Neural cell (in vitro differentiated cells): ENCODE data around the gene CDK9. TPM values are rescaled to one million over a fixed set of nuclear protein-coding genes. Genes with fewer than 3 reads are reported as not detected.

Experiments used
- H2AFZ ChIP-seq: fragments of 200-600, 300-800 bp; sonication (generic), shearing (Covaris generic); 2 replicates; pipeline ENCODE4 v1.6.0; 2014; ENCODE audit warnings: low read depth, mild to moderate bottlenecking, antibody characterized with exemption, low read length, moderate library complexity
- H3F3A ChIP-seq: fragments of 200-600 bp; shearing (Covaris generic); 2 replicates; pipeline ENCODE4 v1.6.1; 2016; ENCODE audit warnings: mild to moderate bottlenecking, moderate library complexity, mixed read lengths, antibody characterized with exemption, low read length; ENCODE audit not compliant: insufficient read depth, poor library complexity, severe bottlenecking
- H3K27ac ChIP-seq: fragments of 200-600, 300-800 bp; sonication (generic), shearing (Covaris generic); 2 replicates; pipeline ENCODE4 v1.5.1; 2014; ENCODE audit warnings: mild to moderate bottlenecking, low read length, moderate library complexity
- H3K27me3 ChIP-seq: fragments of 300-800, 200-600 bp; sonication (generic), shearing (Covaris generic); 2 replicates; pipeline ENCODE4 v1.6.0; 2014; ENCODE audit warnings: mild to moderate bottlenecking, low read depth, low read length, moderate library complexity; ENCODE audit not compliant: insufficient read depth
- H3K36me3 ChIP-seq: fragments of 300-800, 200-600 bp; sonication (generic), shearing (Covaris generic); 2 replicates; pipeline ENCODE4 v1.5.1; 2014; ENCODE audit warnings: mild to moderate bottlenecking, antibody characterized with exemption, low read length, moderate library complexity; ENCODE audit not compliant: insufficient read depth
- H3K4me2 ChIP-seq: fragments of 300-800, 200-600 bp; sonication (generic), shearing (Covaris generic); 2 replicates; pipeline ENCODE4 v1.6.0; 2014; ENCODE audit warnings: mild to moderate bottlenecking, low read length
- H3K4me3 ChIP-seq: fragments of 300-800, 200-600 bp; sonication (generic), shearing (Covaris generic); 2 replicates; pipeline ENCODE4 v1.5.1; 2014; ENCODE audit warnings: mild to moderate bottlenecking, low read length, moderate library complexity
- H3K79me2 ChIP-seq: fragments of 200-600 bp; shearing (Covaris generic); replicated peaks from 2 replicates; pipeline ENCODE4 v1.6.0; 2014; ENCODE audit warnings: mild to moderate bottlenecking, low read length, moderate library complexity; ENCODE audit not compliant: insufficient read depth
- H3K9ac ChIP-seq: fragments of 300-800, 200-600 bp; sonication (generic), shearing (Covaris generic); 2 replicates; pipeline ENCODE4 v1.6.1; 2016; ENCODE audit warnings: mild to moderate bottlenecking, low read length, mixed read lengths
- H3K9me2 ChIP-seq: fragments of 200-600 bp; shearing (Covaris generic); 2 replicates; pipeline ENCODE4 v1.6.1; 2016; ENCODE audit warnings: mild to moderate bottlenecking, low read length, mixed read lengths; ENCODE audit not compliant: insufficient read depth
- H3K9me3 ChIP-seq: fragments of 200-600, 300-800 bp; sonication (generic), shearing (Covaris generic); 2 replicates; pipeline ENCODE4 v1.6.1; 2016; ENCODE audit warnings: mild to moderate bottlenecking, mixed run types, low read length, moderate library complexity, mixed read lengths
- H4K20me1 ChIP-seq: fragments of 200-600 bp; shearing (Covaris generic); 2 replicates; pipeline ENCODE4 v1.6.1; 2016; ENCODE audit warnings: mild to moderate bottlenecking, mixed run types; ENCODE audit not compliant: insufficient read depth
- CTCF ChIP-seq: fragments of 450-650 bp; IDR thresholded peaks from 2 replicates; pipeline ENCODE4 v1.5.1; 2014; ENCODE audit warnings: antibody characterized with exemption, mild to moderate bottlenecking, moderate library complexity; ENCODE audit not compliant: poor library complexity, severe bottlenecking
- EP300 ChIP-seq: fragments of 450-650 bp; conservative IDR thresholded peaks from 2 replicates; pipeline ENCODE4 v1.6.1; 2014; ENCODE audit warnings: antibody characterized with exemption, mild to moderate bottlenecking, moderate library complexity; ENCODE audit not compliant: poor library complexity, severe bottlenecking
- EZH2 ChIP-seq: fragments of 200-600, 300-800 bp; shearing (Covaris generic), sonication (generic); IDR thresholded peaks from 2 replicates; pipeline ENCODE4 v1.6.1; 2014; ENCODE audit warnings: antibody characterized with exemption, low read length, borderline replicate concordance, mild to moderate bottlenecking; ENCODE audit not compliant: insufficient read depth, poor library complexity, severe bottlenecking
- MXI1 ChIP-seq: fragments of 450-650 bp; conservative IDR thresholded peaks from 2 replicates; pipeline ENCODE4 v1.6.1; 2014; ENCODE audit warnings: antibody characterized with exemption, mild to moderate bottlenecking; ENCODE audit not compliant: poor library complexity, severe bottlenecking
- POLR2AphosphoS5 ChIP-seq: IDR thresholded peaks from 2 replicates; pipeline ENCODE4 v1.6.1; 2012
- RAD21 ChIP-seq: fragments of 450-650 bp; conservative IDR thresholded peaks from 2 replicates; pipeline ENCODE4 v1.6.1; 2014; ENCODE audit warnings: antibody characterized with exemption, mild to moderate bottlenecking, moderate library complexity
- SMC3 ChIP-seq: fragments of 450-650 bp; conservative IDR thresholded peaks from 2 replicates; pipeline ENCODE4 v1.6.1; 2014; ENCODE audit warnings: antibody characterized with exemption, mild to moderate bottlenecking, moderate library complexity; ENCODE audit not compliant: poor library complexity
- TAF1 ChIP-seq: IDR thresholded peaks from 2 replicates; pipeline ENCODE4 v1.6.1; 2012; ENCODE audit warnings: low read depth
- polyA plus RNA-seq: library from polyadenylated mRNA; depleted of rRNA; stranded (reverse); fragments of >200 nt; gene quantifications from 2 replicates; pipeline ENCODE4 v1.2.3, GENCODE V29; 2014
- TF ChIP-seq, protein P1 (sequence below): IDR thresholded peaks from 2 replicates; pipeline ENCODE4 v1.6.1; 2012; ENCODE audit warnings: borderline replicate concordance

CDK9 gene
- polyA plus RNA-seq, 1 donor from 2014 or later, result 195 TPM

DNA sequence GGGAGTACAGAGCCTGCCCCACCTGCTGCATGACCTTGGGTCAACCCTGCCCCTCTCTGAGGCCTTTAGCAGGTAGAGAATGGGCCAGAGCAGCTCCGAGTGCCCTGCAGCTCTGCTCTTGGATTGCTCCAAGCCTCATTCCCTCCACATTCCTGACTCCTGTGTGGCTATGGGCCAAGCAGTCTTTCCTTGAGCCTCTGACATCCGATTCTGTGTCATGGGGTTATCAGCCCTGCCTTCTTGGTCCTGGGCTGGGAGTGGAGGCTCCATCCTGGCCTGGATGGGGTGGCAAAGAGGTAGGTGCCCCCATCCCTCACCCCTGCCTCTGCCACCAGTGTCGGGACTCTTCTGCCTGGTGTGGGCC is 30.5 kb downstream of the CDK9 start:
- Histone ChIP-seq H3K9me3 (no peaks in the 10 kb centered on the region), H3K27me3 (no peaks in the 10 kb centered on the region), H4K20me1 (no peaks in the 10 kb centered on the region), H3K4me2 (no peak overlapping the region), H3K9me2 (no peaks in the 10 kb centered on the region), H3K36me3 (no peaks in the 10 kb centered on the region), H3F3A (no peaks in the 10 kb centered on the region), H3K27ac (no peak overlapping the region), H3K79me2 (no peaks in the 10 kb centered on the region), H2AFZ (no peak overlapping the region), H3K4me3 (no peak overlapping the region), H3K9ac (no peak overlapping the region)
- TF ChIP-seq, protein P1, sequence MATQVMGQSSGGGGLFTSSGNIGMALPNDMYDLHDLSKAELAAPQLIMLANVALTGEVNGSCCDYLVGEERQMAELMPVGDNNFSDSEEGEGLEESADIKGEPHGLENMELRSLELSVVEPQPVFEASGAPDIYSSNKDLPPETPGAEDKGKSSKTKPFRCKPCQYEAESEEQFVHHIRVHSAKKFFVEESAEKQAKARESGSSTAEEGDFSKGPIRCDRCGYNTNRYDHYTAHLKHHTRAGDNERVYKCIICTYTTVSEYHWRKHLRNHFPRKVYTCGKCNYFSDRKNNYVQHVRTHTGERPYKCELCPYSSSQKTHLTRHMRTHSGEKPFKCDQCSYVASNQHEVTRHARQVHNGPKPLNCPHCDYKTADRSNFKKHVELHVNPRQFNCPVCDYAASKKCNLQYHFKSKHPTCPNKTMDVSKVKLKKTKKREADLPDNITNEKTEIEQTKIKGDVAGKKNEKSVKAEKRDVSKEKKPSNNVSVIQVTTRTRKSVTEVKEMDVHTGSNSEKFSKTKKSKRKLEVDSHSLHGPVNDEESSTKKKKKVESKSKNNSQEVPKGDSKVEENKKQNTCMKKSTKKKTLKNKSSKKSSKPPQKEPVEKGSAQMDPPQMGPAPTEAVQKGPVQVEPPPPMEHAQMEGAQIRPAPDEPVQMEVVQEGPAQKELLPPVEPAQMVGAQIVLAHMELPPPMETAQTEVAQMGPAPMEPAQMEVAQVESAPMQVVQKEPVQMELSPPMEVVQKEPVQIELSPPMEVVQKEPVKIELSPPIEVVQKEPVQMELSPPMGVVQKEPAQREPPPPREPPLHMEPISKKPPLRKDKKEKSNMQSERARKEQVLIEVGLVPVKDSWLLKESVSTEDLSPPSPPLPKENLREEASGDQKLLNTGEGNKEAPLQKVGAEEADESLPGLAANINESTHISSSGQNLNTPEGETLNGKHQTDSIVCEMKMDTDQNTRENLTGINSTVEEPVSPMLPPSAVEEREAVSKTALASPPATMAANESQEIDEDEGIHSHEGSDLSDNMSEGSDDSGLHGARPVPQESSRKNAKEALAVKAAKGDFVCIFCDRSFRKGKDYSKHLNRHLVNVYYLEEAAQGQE, result no peak
- no peak for TF ChIP-seq TAF1
- TF ChIP-seq SMC3, result no peak
- no peak for TF ChIP-seq CTCF
- TF ChIP-seq MXI1, result no peak
- no peak for TF ChIP-seq POLR2AphosphoS5
- TF ChIP-seq RAD21, result no peak
- TF ChIP-seq EZH2, result no peak
- TF ChIP-seq EP300, result no peak

- no peak overlapping the region for H3K9ac ChIP-seq
- no peak overlapping the region for H2AFZ ChIP-seq
- H3K27me3 ChIP-seq, result no peaks in the 10 kb centered on the region
- H3F3A ChIP-seq, result no peaks in the 10 kb centered on the region
- TF ChIP-seq, protein P1, result no peak
- TF ChIP-seq POLR2AphosphoS5 (no peak), CTCF (no peak), EP300 (no peak), EZH2 (no peak), RAD21 (no peak), MXI1 (no peak), SMC3 (no peak), TAF1 (no peak)
- H3K4me3 ChIP-seq, result no peak overlapping the region
- H3K27ac ChIP-seq, result no peak overlapping the region
- H4K20me1 ChIP-seq, result no peaks in the 10 kb centered on the region
- H3K9me2 ChIP-seq, result no peaks in the 10 kb centered on the region
- H3K4me2 ChIP-seq, result no peak overlapping the region
- no peaks in the 10 kb centered on the region for H3K9me3 ChIP-seq
- H3K36me3 ChIP-seq, result no peaks in the 10 kb centered on the region
- H3K79me2 ChIP-seq, result no peaks in the 10 kb centered on the region
Measured at GRCh38 chr9:127816728-127817127, 30.9 kb downstream of the CDK9 start.
